NB4 (cell line): ENCODE data around the gene GRAMD1C.

Experiments used
- CTCF ChIP-seq: IDR thresholded peaks from one replicate; pipeline ENCODE4 v1.5.1; 2012; ENCODE audit warnings: low read depth, low read length
- POLR2A ChIP-seq: IDR thresholded peaks from 2 replicates; pipeline ENCODE4 v1.6.1; 2011; ENCODE audit warnings: mild to moderate bottlenecking; ENCODE audit not compliant: insufficient read length; ENCODE audit errors: extremely low read depth
- TF ChIP-seq, protein P1 (sequence below): IDR thresholded peaks from 2 replicates; pipeline ENCODE4 v1.6.1; 2011; ENCODE audit warnings: low read depth, low read length

DNA sequence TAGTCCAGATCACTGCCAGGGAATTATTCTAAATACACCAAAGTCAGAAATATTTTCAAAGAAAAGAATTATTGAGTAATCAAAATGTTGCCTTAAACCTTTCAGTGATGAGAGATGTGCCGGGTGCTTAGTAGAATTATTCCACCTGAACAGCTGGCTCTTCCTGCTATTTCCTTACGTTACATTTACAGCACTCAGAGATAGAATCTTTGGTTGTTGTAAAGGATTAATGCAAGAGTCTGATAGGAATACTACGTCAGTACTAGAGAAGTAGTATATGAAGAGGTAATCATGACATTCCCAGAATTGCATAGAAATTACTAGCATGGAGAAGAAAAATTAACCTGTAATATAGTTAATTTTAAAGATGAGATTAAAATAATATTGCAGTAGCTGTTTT, 58.3 kb downstream of the GRAMD1C start:
- no peak for TF ChIP-seq POLR2A
- no peak for TF ChIP-seq CTCF
- TF ChIP-seq, protein P1, sequence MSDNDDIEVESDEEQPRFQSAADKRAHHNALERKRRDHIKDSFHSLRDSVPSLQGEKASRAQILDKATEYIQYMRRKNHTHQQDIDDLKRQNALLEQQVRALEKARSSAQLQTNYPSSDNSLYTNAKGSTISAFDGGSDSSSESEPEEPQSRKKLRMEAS = no peak
